Nephron progenitor cell (in vitro differentiated cells): ENCODE results near the gene NFXL1.

Experiments
- DNase-seq: peaks from one replicate; pipeline ENCODE4 v3.0.0; 2021
- H3K27ac Mint-ChIP-seq: 2 replicates; pipeline ENCODE4 v1.8.0; 2021; ENCODE audit warnings: mild to moderate bottlenecking, moderate library complexity, mixed read lengths
- H3K27me3 Mint-ChIP-seq: 2 replicates; pipeline ENCODE4 v1.8.0; 2021; ENCODE audit warnings: mild to moderate bottlenecking, low read depth, mixed read lengths; ENCODE audit not compliant: poor library complexity
- H3K36me3 Mint-ChIP-seq: 2 replicates; pipeline ENCODE4 v1.8.0; 2021; ENCODE audit warnings: low read depth, mixed read lengths
- H3K4me1 Mint-ChIP-seq: 2 replicates; pipeline ENCODE4 v1.8.0; 2021; ENCODE audit warnings: mixed read lengths
- H3K4me3 Mint-ChIP-seq: 2 replicates; pipeline ENCODE4 v1.8.0; 2021; ENCODE audit warnings: mild to moderate bottlenecking, moderate library complexity, mixed read lengths
- H3K9me3 Mint-ChIP-seq: 2 replicates; pipeline ENCODE4 v1.8.0; 2021; ENCODE audit warnings: mild to moderate bottlenecking, moderate library complexity, mixed read lengths
- TF ChIP-seq, protein P1 (sequence below): fragments of 200-600 bp; sonication (generic); IDR thresholded peaks from 2 replicates; pipeline ENCODE4 v1.5.0; 2021; ENCODE audit warnings: antibody characterized with exemption

NFXL1 gene

DNA sequence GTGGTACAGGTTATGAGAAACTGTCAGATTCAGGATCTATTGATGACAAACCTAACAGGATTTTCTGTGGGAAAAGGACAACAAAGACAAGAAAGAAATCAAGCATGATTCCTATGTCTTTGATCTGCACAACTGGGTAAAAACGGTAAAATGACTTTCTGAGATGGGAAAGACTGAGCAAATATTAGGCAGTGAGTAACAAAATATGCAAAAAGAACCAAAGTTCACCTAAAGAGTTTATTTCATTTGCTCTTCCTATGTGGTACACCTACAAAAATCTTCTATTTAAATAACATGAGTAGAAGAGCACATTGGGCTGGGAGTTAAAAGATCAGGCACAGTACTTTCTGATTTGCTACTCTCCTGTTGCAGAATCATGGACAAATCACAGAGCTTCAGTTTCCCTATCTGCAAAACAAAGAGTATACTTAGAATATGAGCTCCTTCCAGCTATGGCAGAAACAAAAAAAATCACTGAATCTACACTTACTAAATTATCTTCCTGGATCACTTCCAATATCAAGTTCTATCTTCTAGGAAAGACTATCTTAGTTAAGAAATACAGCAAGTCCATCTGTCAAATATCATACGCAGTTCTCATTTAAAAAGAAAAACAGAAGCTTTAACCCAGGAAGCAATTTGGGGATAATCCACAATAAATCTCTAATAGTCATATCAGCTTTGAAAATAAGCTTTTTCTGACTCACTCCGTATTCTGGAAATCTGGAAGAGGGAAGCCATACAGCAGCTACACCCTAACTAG lies 37.4 kb downstream of the NFXL1 start:
- DNase-seq, result no peak
- Mint-ChIP-seq H3K27me3 (no peaks in the 10 kb centered on the region), H3K4me1 (no peaks in the 10 kb centered on the region), H3K9me3 (peaks cover 28% of the 10 kb centered on the region), H3K27ac (peak overlapping the region; percentile 10), H3K4me3 (no peak overlapping the region), H3K36me3 (peaks cover 72% of the 10 kb centered on the region)
- TF ChIP-seq, protein P1, sequence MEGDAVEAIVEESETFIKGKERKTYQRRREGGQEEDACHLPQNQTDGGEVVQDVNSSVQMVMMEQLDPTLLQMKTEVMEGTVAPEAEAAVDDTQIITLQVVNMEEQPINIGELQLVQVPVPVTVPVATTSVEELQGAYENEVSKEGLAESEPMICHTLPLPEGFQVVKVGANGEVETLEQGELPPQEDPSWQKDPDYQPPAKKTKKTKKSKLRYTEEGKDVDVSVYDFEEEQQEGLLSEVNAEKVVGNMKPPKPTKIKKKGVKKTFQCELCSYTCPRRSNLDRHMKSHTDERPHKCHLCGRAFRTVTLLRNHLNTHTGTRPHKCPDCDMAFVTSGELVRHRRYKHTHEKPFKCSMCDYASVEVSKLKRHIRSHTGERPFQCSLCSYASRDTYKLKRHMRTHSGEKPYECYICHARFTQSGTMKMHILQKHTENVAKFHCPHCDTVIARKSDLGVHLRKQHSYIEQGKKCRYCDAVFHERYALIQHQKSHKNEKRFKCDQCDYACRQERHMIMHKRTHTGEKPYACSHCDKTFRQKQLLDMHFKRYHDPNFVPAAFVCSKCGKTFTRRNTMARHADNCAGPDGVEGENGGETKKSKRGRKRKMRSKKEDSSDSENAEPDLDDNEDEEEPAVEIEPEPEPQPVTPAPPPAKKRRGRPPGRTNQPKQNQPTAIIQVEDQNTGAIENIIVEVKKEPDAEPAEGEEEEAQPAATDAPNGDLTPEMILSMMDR, result no peak

DNA sequence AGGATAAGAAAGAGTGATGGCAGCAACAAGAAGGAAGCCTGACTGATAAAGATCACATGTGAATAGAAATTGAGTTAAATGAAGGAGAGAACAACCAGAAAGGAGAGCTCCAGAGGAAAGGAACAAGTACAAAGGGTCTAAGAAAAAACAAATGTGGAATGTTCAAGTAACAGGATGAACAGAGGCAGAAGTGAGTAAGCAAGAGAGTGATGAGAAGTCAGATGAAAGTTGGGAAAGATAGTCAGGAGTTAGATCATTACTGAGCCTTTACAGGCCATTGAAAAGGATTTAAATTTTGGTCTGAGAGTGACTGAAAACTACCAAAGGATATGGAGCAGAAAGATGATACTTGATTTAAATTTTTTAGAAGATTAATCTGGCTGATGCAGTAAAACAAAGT lies 38.1 kb downstream of the NFXL1 start:
- Mint-ChIP-seq H3K9me3 (peaks cover 28% of the 10 kb centered on the region), H3K27ac (no peak overlapping the region), H3K4me3 (no peak overlapping the region), H3K36me3 (peaks cover 75% of the 10 kb centered on the region), H3K27me3 (no peaks in the 10 kb centered on the region), H3K4me1 (no peaks in the 10 kb centered on the region)
- TF ChIP-seq, protein P1, result no peak
- no peak for DNase-seq

DNA sequence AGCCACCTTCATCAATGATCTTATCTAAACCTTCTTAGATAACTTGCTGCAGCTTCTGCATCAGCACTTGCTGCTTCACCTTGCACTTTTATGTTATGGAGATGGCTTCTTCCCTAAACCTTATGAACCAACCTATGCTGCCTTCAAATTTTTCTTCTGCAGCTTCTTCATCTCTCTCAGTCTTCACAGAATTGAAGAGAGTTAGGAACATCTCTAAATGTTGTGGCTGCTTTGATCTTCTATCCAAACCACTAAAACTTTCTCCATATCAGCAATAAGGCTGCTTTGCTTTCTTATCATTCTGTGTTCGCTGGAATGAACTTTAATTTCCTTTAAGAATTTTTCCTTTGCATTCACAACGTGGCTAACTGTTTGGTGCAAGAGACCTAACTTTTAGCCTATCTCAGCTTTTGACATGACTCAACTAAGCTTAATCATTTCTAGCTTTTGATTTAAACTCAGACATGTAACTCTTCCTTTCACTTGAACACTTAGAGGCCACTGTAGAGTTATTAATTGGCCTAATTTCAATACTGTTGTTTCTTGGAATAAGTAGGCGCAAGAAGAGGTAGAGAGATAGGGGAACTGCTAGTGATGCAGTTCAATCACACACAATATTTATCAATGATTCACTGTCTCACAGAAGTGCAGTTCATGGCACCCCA lies 40.4 kb downstream of the NFXL1 start:
- H3K27ac Mint-ChIP-seq, result no peak overlapping the region
- no peaks in the 10 kb centered on the region for H3K4me1 Mint-ChIP-seq
- TF ChIP-seq, protein P1, result no peak
- H3K9me3 Mint-ChIP-seq, result peaks cover 46% of the 10 kb centered on the region
- no peak for DNase-seq
- H3K27me3 Mint-ChIP-seq, result no peaks in the 10 kb centered on the region
- H3K36me3 Mint-ChIP-seq, result peaks cover 93% of the 10 kb centered on the region
- H3K4me3 Mint-ChIP-seq, result no peak overlapping the region

DNA sequence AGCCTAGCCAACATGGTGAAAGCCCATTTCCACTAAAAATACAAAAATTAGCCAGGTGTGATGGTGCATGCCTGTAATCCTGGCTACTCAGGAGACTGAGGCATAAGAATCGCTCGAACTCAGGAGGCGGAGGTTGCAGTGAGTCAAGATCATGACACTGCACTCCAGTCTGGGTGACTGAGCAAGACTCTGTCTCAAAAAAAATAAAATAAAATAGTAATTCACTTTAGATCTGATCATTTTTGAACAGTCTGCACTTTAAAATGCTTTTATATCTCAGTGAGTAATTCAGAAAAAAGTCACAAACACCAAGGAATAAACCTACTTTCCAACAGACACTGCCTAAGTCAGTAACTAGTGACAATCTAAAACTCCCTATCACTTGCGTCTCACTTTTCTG lies 50.9 kb downstream of the NFXL1 start:
- Mint-ChIP-seq H3K4me3 (no peak overlapping the region), H3K27ac (no peak overlapping the region), H3K36me3 (peaks cover 57% of the 10 kb centered on the region), H3K4me1 (no peaks in the 10 kb centered on the region), H3K27me3 (no peaks in the 10 kb centered on the region), H3K9me3 (peaks cover 15% of the 10 kb centered on the region)
- TF ChIP-seq, protein P1, result no peak
- DNase-seq, result no peak

DNA sequence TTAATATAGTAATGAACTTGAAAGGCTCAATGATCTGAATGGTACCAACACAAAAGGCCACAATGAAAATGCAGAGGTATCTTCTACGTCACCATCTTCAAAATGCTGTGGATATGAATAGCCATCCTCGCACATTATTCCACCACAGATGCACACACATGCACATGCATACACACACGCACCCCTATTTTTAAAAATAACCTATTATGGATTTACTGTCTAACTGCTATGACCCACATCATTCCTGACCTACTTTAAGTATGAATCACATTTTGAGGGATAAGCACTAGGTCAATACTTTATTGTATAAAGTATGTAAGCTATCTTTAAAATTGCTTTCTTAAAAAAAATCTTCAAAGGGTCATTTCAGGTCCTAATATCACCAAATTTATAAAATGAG lies 52.1 kb downstream of the NFXL1 start:
- H3K4me3 Mint-ChIP-seq, result no peak overlapping the region

More for the DNA sequence above, 52.1 kb downstream of the NFXL1 start:
- H3K4me1 Mint-ChIP-seq, result no peaks in the 10 kb centered on the region
- no peaks in the 10 kb centered on the region for H3K27me3 Mint-ChIP-seq
- H3K9me3 Mint-ChIP-seq, result peaks cover 4% of the 10 kb centered on the region
- DNase-seq, result no peak
- TF ChIP-seq, protein P1, result no peak
- no peak overlapping the region for H3K27ac Mint-ChIP-seq
- peaks cover 46% of the 10 kb centered on the region for H3K36me3 Mint-ChIP-seq
